Stomach (tissue), 4 donors: ENCODE data around the gene CYP20A1.

Experiments
- CTCF ChIP-seq, 7 experiments: fragments of 450-650 bp in 4 of 7; fragments of 200-600 bp in 3 of 7; sonication (generic) in 3 of 7; IDR thresholded peaks; one replicate each; pipeline ENCODE4 v1.5.1; 2016 to 2019; ENCODE audit warnings: antibody characterized with exemption in 7 of 7, control low read depth in 2 of 7, mild to moderate bottlenecking in 1 of 7
- EP300 ChIP-seq: sonication (generic); formaldehyde crosslinking; IDR thresholded peaks from one replicate; pipeline ENCODE4 v1.6.1; 2017; ENCODE audit warnings: antibody characterized with exemption
- POLR2AphosphoS5 ChIP-seq, 3 donors: sonication (generic); formaldehyde crosslinking; IDR thresholded peaks; one replicate each; pipeline ENCODE4 v1.6.1; 2016; ENCODE audit warnings: antibody characterized with exemption in 3 of 3

GRCh38 chr2:203327582-203327900 lies 88.7 kb downstream of the CYP20A1 start:
- TF ChIP-seq CTCF (IDR thresholded peaks at IDR 0.05) (no peak), POLR2AphosphoS5 (IDR thresholded peaks at IDR 0.05) (no peak), EP300 (no peak)
